SK-N-SH treated with all-trans-retinoic acid at 6 μM for 48 hours (cell line): ENCODE results near the gene ARR3.

ENCODE experiments used
- ARNTL ChIP-seq: fragments of 450-650 bp; formaldehyde crosslinking; IDR thresholded peaks from 2 replicates; pipeline ENCODE4 v1.5.0; 2020; ENCODE audit warnings: low read depth, mild to moderate bottlenecking, moderate library complexity, borderline replicate concordance
- CREB5 ChIP-seq: fragments of 250-450 bp; sonication (Bioruptor Pico); IDR thresholded peaks from 2 replicates; pipeline ENCODE4 v1.5.1; 2020; ENCODE audit warnings: low read depth, mild to moderate bottlenecking, moderate library complexity
- CSRNP3 ChIP-seq: fragments of 250-450 bp; sonication (Bioruptor Pico); IDR thresholded peaks from 2 replicates; pipeline ENCODE4 v1.5.1; 2021; ENCODE audit warnings: mild to moderate bottlenecking, moderate library complexity
- PATZ1 ChIP-seq: fragments of 250-450 bp; sonication (Bioruptor Pico); IDR thresholded peaks from 2 replicates; pipeline ENCODE4 v1.8.0; 2020; ENCODE audit warnings: mild to moderate bottlenecking, moderate library complexity, borderline replicate concordance
- TCF4 ChIP-seq: fragments of 250-450 bp; sonication (Bioruptor Pico); IDR thresholded peaks from 2 replicates; pipeline ENCODE4 v1.8.0; 2021; ENCODE audit warnings: mild to moderate bottlenecking, moderate library complexity, borderline replicate concordance
- ZFP3 ChIP-seq: fragments of 250-450 bp; sonication (Bioruptor Pico); IDR thresholded peaks from 2 replicates; pipeline ENCODE4 v1.5.0; 2020; ENCODE audit warnings: mild to moderate bottlenecking, moderate library complexity
- ZFP30 ChIP-seq: fragments of 450-650 bp; formaldehyde crosslinking; IDR thresholded peaks from 2 replicates; pipeline ENCODE4 v1.5.0; 2022; ENCODE audit warnings: mild to moderate bottlenecking, moderate library complexity

- TF ChIP-seq ARNTL = no peak
- no peak for TF ChIP-seq ZFP30 (CRISPR knock-in tag)
- no peak for TF ChIP-seq PATZ1 (CRISPR knock-in tag)
- no peak for TF ChIP-seq CSRNP3 (CRISPR knock-in tag)
- no peak for TF ChIP-seq TCF4 (CRISPR knock-in tag)
- no peak for TF ChIP-seq CREB5 (CRISPR knock-in tag)
- no peak for TF ChIP-seq ZFP3 (CRISPR knock-in tag)
Measured at GRCh38 chrX:70279081-70279480, 10.9 kb downstream of the ARR3 start.
